PC-9 (cell line): ENCODE measurements around the gene PRRX2.

Experiments
- CTCF ChIP-seq: fragments of 200-600 bp; sonication (generic); conservative IDR thresholded peaks from 2 replicates; pipeline ENCODE4 v1.6.1; 2017; ENCODE audit warnings: mixed run types, antibody characterized with exemption, mild to moderate bottlenecking, moderate library complexity
- EZH2 ChIP-seq: fragments of 200-600 bp; sonication (generic); IDR thresholded peaks from 2 replicates; pipeline ENCODE4 v1.8.0; 2017; ENCODE audit warnings: antibody characterized with exemption, low read depth

DNA sequence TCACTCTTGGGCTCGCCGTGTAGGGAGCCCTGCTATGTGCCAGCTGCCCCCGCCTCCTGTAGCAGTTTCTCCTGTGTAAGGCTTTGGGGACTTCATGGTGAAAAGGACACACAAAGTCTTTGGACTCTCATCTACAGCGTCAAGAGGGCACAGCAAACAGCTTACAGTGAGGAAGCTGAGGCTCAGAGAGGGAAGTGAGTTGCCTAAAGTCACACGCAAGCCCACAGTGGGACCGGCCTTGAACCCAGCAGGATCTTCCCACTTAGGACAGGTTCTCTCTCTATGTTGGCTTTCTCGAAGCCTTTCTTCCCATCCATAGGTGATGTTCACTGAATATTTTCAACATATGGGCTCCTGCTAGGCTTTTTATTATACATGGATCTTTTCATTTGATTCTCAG is 9.8 kb upstream of the PRRX2 start:
- no peak for TF ChIP-seq CTCF
- TF ChIP-seq EZH2 = no peak
